ENCODE results near the gene PCDH18.

DNA sequence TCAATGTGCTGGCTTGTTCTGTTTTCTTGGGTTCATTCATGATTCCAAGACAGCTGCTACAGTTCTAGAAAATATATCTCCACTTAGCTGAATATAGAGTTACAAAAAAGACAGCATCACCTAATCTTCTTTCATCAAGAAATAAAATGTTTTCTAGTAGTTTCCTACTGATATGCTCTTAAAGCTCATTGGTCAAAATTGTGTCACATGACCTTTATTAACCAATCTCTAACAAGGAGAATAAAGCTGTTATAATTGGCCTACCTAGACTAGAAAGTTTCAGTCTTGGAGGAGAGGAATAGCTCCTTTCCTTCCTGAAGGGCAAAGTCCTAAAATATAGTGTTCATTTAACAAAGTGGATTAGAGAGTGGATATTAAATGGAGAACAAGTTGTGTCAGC lies 8.1 kb upstream of the PCDH18 start:
- no peak for TF ChIP-seq POLR2A (IDR thresholded peaks at IDR 0.05)
- TF ChIP-seq, protein P1, sequence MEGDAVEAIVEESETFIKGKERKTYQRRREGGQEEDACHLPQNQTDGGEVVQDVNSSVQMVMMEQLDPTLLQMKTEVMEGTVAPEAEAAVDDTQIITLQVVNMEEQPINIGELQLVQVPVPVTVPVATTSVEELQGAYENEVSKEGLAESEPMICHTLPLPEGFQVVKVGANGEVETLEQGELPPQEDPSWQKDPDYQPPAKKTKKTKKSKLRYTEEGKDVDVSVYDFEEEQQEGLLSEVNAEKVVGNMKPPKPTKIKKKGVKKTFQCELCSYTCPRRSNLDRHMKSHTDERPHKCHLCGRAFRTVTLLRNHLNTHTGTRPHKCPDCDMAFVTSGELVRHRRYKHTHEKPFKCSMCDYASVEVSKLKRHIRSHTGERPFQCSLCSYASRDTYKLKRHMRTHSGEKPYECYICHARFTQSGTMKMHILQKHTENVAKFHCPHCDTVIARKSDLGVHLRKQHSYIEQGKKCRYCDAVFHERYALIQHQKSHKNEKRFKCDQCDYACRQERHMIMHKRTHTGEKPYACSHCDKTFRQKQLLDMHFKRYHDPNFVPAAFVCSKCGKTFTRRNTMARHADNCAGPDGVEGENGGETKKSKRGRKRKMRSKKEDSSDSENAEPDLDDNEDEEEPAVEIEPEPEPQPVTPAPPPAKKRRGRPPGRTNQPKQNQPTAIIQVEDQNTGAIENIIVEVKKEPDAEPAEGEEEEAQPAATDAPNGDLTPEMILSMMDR (IDR thresholded peaks at IDR 0.05) = no peak
